ENCODE results near the gene ARPC4. TPM values are rescaled to one million over a fixed set of nuclear protein-coding genes. Genes with fewer than 3 reads are reported as not detected.
"Not testable (repeated sequence)": the region's sequence is repeated elsewhere in the genome, so short reads cannot be mapped to it uniquely, and the experiment has no call there.

The ARPC4 gene
- total and polyA plus RNA-seq, 8 donors = 45.5 to 180 (median 123) TPM

- DNase-seq = peak; percentile 87 to 94
- WGBS, 5 donors = 1 to 4% (median 4%) methylated on average over 24 to 49 of the region's 49 CpGs
- TF ChIP-seq POLR2AphosphoS5 (IDR thresholded peaks at IDR 0.05) (peak; percentile 36 to 89 (median 83)), EP300 (IDR thresholded peaks at IDR 0.05) (no peak)
- intact Hi-C loops (cut with DNase I; ENCODE audit: low total_unique reads) = no loop called here
- Histone ChIP-seq H3K4me1 (peaks cover 24 to 49% (median 40%) of the 10 kb centered on the region in 4 donors), H3K4me3 (peak within 1 kb of the TSS; percentile 59 to 70 (median 65)), H3K27me3 (no peaks in the 10 kb centered on the region), H3K27ac (peak within 1 kb of the TSS; percentile 73 to 91 (median 87)), H3K36me3 (peaks cover 0 to 14% (median 9%) of the 10 kb centered on the region in 4 donors), H3K9me3 (no peaks in the 10 kb centered on the region)
Measured at GRCh38 chr3:9769426-9770275, 23.2 kb upstream of the ARPC4 start, which contains the start of gene CAMK1. CAMK1 (minus strand) TSS chr3:9769947; CDS start chr3:9767749, 2,198 bp downstream.

GRCh38 chr3:9770276-9770812 lies 22.5 kb upstream of the ARPC4 start:
- intact Hi-C loops (cut with DNase I; ENCODE audit: low total_unique reads) = no loop called here
- peak in 2 of 3 donors; percentile 25 to 46 for TF ChIP-seq POLR2AphosphoS5 (IDR thresholded peaks at IDR 0.05)
- no peak for TF ChIP-seq EP300 (IDR thresholded peaks at IDR 0.05)
- Histone ChIP-seq H3K36me3 (peaks cover 0 to 10% (median 7%) of the 10 kb centered on the region in 4 donors), H3K27ac (peak overlapping the region; percentile 73 to 91 (median 87)), H3K4me1 (peaks cover 24 to 49% (median 40%) of the 10 kb centered on the region in 4 donors), H3K4me3 (peak overlapping the region; percentile 59 to 70 (median 65)), H3K9me3 (no peaks in the 10 kb centered on the region), H3K27me3 (no peaks in the 10 kb centered on the region)
- 6 to 10% (median 8%) methylated on average over 15 of the region's 15 CpGs for WGBS, 5 donors
- peak; percentile 89 to 94 for DNase-seq

DNA sequence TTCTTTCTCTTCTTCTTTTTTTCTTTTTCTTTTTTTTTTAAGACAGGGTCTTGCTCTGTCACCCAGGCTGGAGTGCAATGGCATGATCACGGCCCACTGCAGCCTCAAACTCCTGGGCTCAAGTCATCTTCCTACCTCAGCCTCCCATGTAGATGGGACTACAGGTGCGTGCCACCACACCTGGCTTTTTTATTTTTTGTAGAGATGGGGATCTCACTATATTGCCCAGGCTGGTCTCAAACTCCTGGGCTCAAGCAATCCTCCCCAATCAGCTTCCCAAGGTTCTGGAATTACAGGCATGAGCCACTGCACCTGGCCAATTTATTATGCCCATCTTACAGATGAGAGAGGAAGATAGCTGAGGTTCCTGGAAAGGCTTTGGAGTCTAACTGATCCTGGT lies 21.9 kb upstream of the ARPC4 start:
- H3K36me3 ChIP-seq; H3K27me3 ChIP-seq; DNase-seq; H3K4me3 ChIP-seq; intact Hi-C loops (cut with DNase I; ENCODE audit: low total_unique reads); H3K9me3 ChIP-seq: not testable (repeated sequence)
- peak overlapping the region in 4 of 5 donors; percentile 84 to 91 (median 88) for H3K27ac ChIP-seq
- H3K4me1 ChIP-seq = peaks cover 24 to 49% (median 40%) of the 10 kb centered on the region in 4 donors
- 80 to 93% (median 84%) methylated on average over 2 of the region's 2 CpGs for WGBS, 5 donors

- WGBS, 5 donors = 75 to 89% (median 86%) methylated on average over 5 of the region's 5 CpGs
- peaks cover 0 to 34% (median 4%) of the 10 kb centered on the region in 4 donors for H3K4me1 ChIP-seq
- intact Hi-C loops (cut with DNase I; ENCODE audit: low total_unique reads) = no loop called here
Measured at GRCh38 chr3:9776896-9777693, 15.8 kb upstream of the ARPC4 start.

DNA sequence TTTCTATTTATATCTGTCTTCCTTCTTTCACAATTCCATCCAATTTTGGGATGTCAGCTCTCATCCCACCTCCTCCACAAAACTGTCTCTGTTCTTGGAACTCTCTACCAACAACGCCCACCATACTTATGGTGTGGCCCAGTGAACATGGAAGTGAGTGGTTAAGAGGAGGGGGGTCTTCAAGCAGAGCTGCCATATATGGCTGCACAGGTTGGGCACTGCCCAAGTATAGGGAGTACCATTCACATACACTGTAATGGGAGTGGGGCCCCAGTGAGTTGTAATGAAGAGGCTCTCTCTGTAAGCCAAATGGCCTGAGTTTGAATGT lies 15.2 kb upstream of the ARPC4 start:
- intact Hi-C loops (cut with DNase I; ENCODE audit: low total_unique reads) = no loop called here
- Histone ChIP-seq H3K4me3 (no peak overlapping the region), H3K36me3 (peaks cover 22 to 37% (median 36%) of the 10 kb centered on the region in 4 donors), H3K27me3 (no peaks in the 10 kb centered on the region), H3K27ac (no peak overlapping the region), H3K4me1 (peaks cover 0 to 34% (median 4%) of the 10 kb centered on the region in 4 donors), H3K9me3 (no peaks in the 10 kb centered on the region)
- TF ChIP-seq POLR2AphosphoS5 (IDR thresholded peaks at IDR 0.05) = no peak
- TF ChIP-seq, protein P1, sequence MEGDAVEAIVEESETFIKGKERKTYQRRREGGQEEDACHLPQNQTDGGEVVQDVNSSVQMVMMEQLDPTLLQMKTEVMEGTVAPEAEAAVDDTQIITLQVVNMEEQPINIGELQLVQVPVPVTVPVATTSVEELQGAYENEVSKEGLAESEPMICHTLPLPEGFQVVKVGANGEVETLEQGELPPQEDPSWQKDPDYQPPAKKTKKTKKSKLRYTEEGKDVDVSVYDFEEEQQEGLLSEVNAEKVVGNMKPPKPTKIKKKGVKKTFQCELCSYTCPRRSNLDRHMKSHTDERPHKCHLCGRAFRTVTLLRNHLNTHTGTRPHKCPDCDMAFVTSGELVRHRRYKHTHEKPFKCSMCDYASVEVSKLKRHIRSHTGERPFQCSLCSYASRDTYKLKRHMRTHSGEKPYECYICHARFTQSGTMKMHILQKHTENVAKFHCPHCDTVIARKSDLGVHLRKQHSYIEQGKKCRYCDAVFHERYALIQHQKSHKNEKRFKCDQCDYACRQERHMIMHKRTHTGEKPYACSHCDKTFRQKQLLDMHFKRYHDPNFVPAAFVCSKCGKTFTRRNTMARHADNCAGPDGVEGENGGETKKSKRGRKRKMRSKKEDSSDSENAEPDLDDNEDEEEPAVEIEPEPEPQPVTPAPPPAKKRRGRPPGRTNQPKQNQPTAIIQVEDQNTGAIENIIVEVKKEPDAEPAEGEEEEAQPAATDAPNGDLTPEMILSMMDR (IDR thresholded peaks at IDR 0.05) = no peak
- no peak for TF ChIP-seq POLR2A (IDR thresholded peaks at IDR 0.05)
- no peak for TF ChIP-seq EP300 (IDR thresholded peaks at IDR 0.05)
- 69 to 97% (median 86%) methylated on average over 1 of the region's 1 CpG for WGBS, 5 donors
- no peak for DNase-seq

More at GRCh38 chr3:9776896-9777693, 15.8 kb upstream of the ARPC4 start:
- Histone ChIP-seq H3K27ac (no peak overlapping the region), H3K9me3 (no peaks in the 10 kb centered on the region), H3K36me3 (peaks cover 17 to 32% (median 30%) of the 10 kb centered on the region in 4 donors), H3K4me3 (no peak overlapping the region), H3K27me3 (no peaks in the 10 kb centered on the region)
- DNase-seq = no peak
- TF ChIP-seq POLR2AphosphoS5 (IDR thresholded peaks at IDR 0.05) (no peak), EP300 (IDR thresholded peaks at IDR 0.05) (no peak), POLR2A (IDR thresholded peaks at IDR 0.05) (no peak)
- TF ChIP-seq, protein P1 (IDR thresholded peaks at IDR 0.05) = no peak
